Aortic smooth muscle cell (primary cell): ENCODE measurements around the gene BTG1. TPM values are rescaled to one million over a fixed set of nuclear protein-coding genes. Genes with fewer than 3 reads are reported as not detected.

Source experiments
- total RNA-seq: library from RNA; depleted of rRNA; stranded (reverse); fragments of >200 nt; gene quantifications from 2 replicates; pipeline ENCODE4 v1.2.3, GENCODE V29; 2014

BTG1 gene, protein sequence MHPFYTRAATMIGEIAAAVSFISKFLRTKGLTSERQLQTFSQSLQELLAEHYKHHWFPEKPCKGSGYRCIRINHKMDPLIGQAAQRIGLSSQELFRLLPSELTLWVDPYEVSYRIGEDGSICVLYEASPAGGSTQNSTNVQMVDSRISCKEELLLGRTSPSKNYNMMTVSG
- total RNA-seq, result 11.6 and 31.5 TPM in 2 replicates

DNA sequence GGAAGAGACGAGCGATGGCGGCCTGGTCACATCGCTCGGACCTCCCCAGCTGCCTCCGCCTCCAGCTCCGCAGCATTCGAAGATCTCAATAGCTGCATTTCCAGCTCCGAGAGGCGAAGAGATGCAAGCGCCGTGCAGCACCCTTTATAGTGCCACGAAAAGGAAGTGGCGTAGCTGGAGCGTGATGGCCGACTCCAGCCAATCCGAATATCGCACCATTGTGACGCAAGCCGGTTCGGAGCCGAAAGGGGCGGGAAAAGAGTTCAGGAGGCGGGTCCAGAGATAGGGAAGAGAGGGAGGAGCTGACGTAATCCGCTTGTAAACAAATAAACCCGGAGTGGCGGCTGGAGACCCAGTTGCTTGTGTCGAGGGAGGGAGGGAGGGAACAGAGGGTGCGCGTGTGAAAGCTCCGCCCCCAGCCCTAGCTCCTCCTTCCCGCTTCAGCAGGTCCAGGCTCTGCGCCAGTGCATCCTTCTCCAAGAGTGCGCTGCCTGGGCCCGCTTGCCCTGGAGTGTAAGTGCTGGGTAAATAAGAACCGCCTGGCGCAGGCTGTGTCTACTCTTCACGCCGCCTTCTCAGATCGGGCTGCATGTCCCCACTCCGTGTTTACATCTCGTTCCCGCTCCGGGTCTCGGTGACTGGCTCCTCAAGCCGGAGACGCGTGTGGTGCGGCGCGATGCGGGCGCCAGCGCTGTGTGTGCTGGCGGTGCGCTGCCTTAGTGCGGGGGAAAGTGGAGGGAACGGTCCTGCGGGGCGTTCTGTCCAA is at the start of gene BTG1:
Gene BTG1, minus strand, starts transcription at position 116 of the 766 bp plus-strand sequence. CDS start 311 bp downstream, outside the sequence.

